PC-3 (cell line): ENCODE data around the gene SPOP.

Source experiments
- CTCF ChIP-seq: fragments of 300-600 bp; sonication (generic); conservative IDR thresholded peaks from 2 replicates; pipeline ENCODE4 v1.5.1; 2017; ENCODE audit warnings: antibody characterized with exemption, low read depth, mild to moderate bottlenecking, low read length
- EZH2 ChIP-seq: fragments of 300-600 bp; sonication (generic); IDR thresholded peaks from one replicate; pipeline ENCODE4 v1.6.1; 2017; ENCODE audit warnings: antibody characterized with exemption, mild to moderate bottlenecking, low read length; ENCODE audit not compliant: unreplicated experiment
- EZH2phosphoT487 ChIP-seq: fragments of 300-600 bp; sonication (generic); IDR thresholded peaks from 2 replicates; pipeline ENCODE4 v1.6.1; 2018; ENCODE audit warnings: mild to moderate bottlenecking, antibody characterized with exemption, low read length, borderline replicate concordance

- TF ChIP-seq CTCF: no peak
- TF ChIP-seq EZH2: no peak
- no peak for TF ChIP-seq EZH2phosphoT487
Observed at GRCh38 chr17:49549311-49549605, 128.6 kb downstream of the SPOP start.
